GM23338 (cell line): ENCODE results near the gene MYO6. TPM values are rescaled to one million over a fixed set of nuclear protein-coding genes. Genes with fewer than 3 reads are reported as not detected.

ENCODE experiments used
- ATAC-seq: fragments of 200-7000 bp; cut with Tn5 transposase; 3 replicates; pipeline ENCODE4 v1.9.1; 2020
- DNase-seq: peaks from one replicate; pipeline ENCODE4 v3.0.0-alpha.2; 2015; ENCODE audit warnings: low spot score
- H2AFZ ChIP-seq: fragments of 200-600 bp; sonication (generic); 2 replicates; pipeline ENCODE4 v1.8.0; 2016; ENCODE audit warnings: antibody characterized with exemption, mild to moderate bottlenecking, moderate library complexity
- H3F3A ChIP-seq: fragments of 200-600 bp; sonication (generic); replicated peaks from 2 replicates; pipeline ENCODE4 v1.8.0; 2017; ENCODE audit warnings: antibody characterized with exemption, mixed run types, low read depth
- H3K27ac ChIP-seq: fragments of 200-600 bp; sonication (generic); 2 replicates; pipeline ENCODE4 v1.6.1; 2016; ENCODE audit warnings: low read depth
- H3K27me3 ChIP-seq: fragments of 200-600 bp; sonication (generic); 2 replicates; pipeline ENCODE4 v1.8.0; 2016; ENCODE audit warnings: mild to moderate bottlenecking, mixed run types, moderate library complexity; ENCODE audit not compliant: insufficient read depth
- H3K36me3 ChIP-seq: fragments of 200-600 bp; sonication (generic); 2 replicates; pipeline ENCODE4 v1.8.0; 2016; ENCODE audit warnings: mild to moderate bottlenecking; ENCODE audit not compliant: insufficient read depth
- H3K4me1 ChIP-seq: fragments of 200-600 bp; sonication (generic); 2 replicates; pipeline ENCODE4 v1.8.0; 2016; ENCODE audit warnings: mild to moderate bottlenecking, moderate library complexity; ENCODE audit not compliant: insufficient read depth
- H3K4me2 ChIP-seq: fragments of 200-600 bp; sonication (generic); 2 replicates; pipeline ENCODE4 v1.7.1; 2017; ENCODE audit warnings: mixed run types
- H3K4me3 ChIP-seq: fragments of 200-600 bp; sonication (generic); 2 replicates; pipeline ENCODE4 v1.6.1; 2016; ENCODE audit warnings: mixed run types
- H3K79me2 ChIP-seq: fragments of 200-600 bp; sonication (generic); replicated peaks from 2 replicates; pipeline ENCODE4 v1.8.0; 2017; ENCODE audit warnings: mild to moderate bottlenecking; ENCODE audit not compliant: insufficient read depth
- H3K9me2 ChIP-seq: fragments of 200-600 bp; sonication (generic); 2 replicates; pipeline ENCODE4 v1.8.0; 2017; ENCODE audit not compliant: insufficient read depth
- H4K20me1 ChIP-seq: fragments of 200-600 bp; sonication (generic); replicated peaks from 2 replicates; pipeline ENCODE4 v1.8.0; 2017; ENCODE audit warnings: mild to moderate bottlenecking; ENCODE audit not compliant: insufficient read depth
- H3K27ac Mint-ChIP-seq: 2 replicates; pipeline ENCODE4 v1.8.0; 2020; ENCODE audit warnings: inconsistent platforms, mild to moderate bottlenecking, moderate library complexity, mixed read lengths
- H3K27me3 Mint-ChIP-seq: 3 replicates; pipeline ENCODE4 v1.8.0; 2022; ENCODE audit warnings: low read depth, mild to moderate bottlenecking, moderate library complexity, mixed read lengths, inconsistent platforms; ENCODE audit not compliant: insufficient read depth, poor library complexity
- H3K36me3 Mint-ChIP-seq: 3 replicates; pipeline ENCODE4 v1.8.0; 2021; ENCODE audit warnings: low read depth, mild to moderate bottlenecking, inconsistent platforms, moderate library complexity, mixed read lengths
- H3K4me1 Mint-ChIP-seq: 3 replicates; pipeline ENCODE4 v1.8.0; 2020; ENCODE audit warnings: mild to moderate bottlenecking, inconsistent platforms, mixed read lengths
- H3K4me3 Mint-ChIP-seq: 3 replicates; pipeline ENCODE4 v1.8.0; 2021; ENCODE audit warnings: moderate library complexity, mild to moderate bottlenecking, inconsistent platforms, mixed read lengths
- H3K9me3 Mint-ChIP-seq: 3 replicates; pipeline ENCODE4 v1.8.0; 2020; ENCODE audit warnings: moderate library complexity, mild to moderate bottlenecking, inconsistent platforms, mixed read lengths
- EZH2phosphoT487 ChIP-seq: fragments of 200-600 bp; sonication (generic); IDR thresholded peaks from one replicate; pipeline ENCODE4 v1.8.1; 2018; ENCODE audit warnings: antibody characterized with exemption; ENCODE audit not compliant: unreplicated experiment
- JUNB ChIP-seq: IDR thresholded peaks from one replicate; pipeline ENCODE4 v1.6.1; 2016; ENCODE audit warnings: antibody characterized with exemption; ENCODE audit not compliant: unreplicated experiment
- ZNF462 ChIP-seq: fragments of 250-450 bp; sonication (Bioruptor Pico); IDR thresholded peaks from 2 replicates; pipeline ENCODE4 v1.5.0; 2020; ENCODE audit warnings: mild to moderate bottlenecking, moderate library complexity
- polyA plus RNA-seq: library from polyadenylated mRNA; unstranded; fragments of >200 nt; fragmentation: Nextera tagmentation; extraction: Ambion mirVana; gene quantifications from 2 replicates; pipeline ENCODE4 v1.2.1, GENCODE V29; 2016
- total RNA-seq: library from RNA; depleted of rRNA; stranded (reverse); fragments of >200 nt; shearing (Covaris generic); gene quantifications from 2 replicates; pipeline ENCODE4 v1.2.3, GENCODE V29; 2014
- TF ChIP-seq, protein P1 (sequence below), 2 experiments: fragments of 200-600 bp in 1 of 2; sonication (generic) in 1 of 2; conservative IDR thresholded peaks; 2 replicates each; pipeline versions ENCODE4 v1.5.1 to v1.6.1; 2016 to 2017; ENCODE audit warnings: antibody characterized with exemption in 2 of 2, low read depth in 2 of 2, mild to moderate bottlenecking in 2 of 2, moderate library complexity in 1 of 2

The MYO6 gene
- total and polyA plus RNA-seq, 2 experiments from 2014 or later: 21.8 to 33.0 TPM

DNA sequence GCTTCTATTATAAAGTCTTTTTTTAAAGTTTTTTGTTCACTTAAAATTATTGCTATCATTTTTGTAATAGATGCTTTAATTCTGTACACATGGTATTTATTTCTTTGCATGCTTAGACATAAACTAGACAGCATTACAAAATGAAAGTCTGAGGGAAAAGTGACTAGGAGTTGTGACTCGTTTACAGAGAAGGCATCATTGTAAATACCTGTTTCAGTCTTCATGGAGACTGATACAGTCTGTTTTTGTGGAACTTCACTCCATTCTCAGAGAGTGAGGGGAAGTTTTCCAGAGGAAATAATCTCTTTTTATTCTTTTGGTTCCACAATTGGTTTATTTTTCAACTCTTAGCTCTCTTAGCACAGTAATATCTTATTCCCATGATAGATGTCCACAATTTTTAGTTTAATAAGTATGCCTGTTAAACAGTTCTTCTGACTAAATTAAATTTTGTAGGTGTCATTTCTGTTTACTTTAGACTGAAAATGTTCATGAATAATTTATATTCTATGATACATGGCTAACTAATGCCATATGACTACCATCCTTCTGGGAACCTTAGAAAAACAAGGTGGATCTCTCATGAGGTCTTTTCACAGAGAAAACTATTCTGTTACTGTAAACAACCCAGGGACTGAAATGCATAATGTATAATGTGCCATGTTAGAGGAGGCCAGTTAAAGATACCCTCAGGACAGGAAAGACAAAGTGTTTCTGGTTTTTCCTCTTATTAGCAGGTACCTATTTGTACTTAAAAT, 69.2 kb downstream of the MYO6 start:
- no peaks in the 10 kb centered on the region; the same call in 2 of the 3 replicates for H3K4me1 Mint-ChIP-seq
- no peaks in the 10 kb centered on the region for H3K27me3 ChIP-seq
- H3F3A ChIP-seq: no peaks in the 10 kb centered on the region
- TF ChIP-seq, protein P1, sequence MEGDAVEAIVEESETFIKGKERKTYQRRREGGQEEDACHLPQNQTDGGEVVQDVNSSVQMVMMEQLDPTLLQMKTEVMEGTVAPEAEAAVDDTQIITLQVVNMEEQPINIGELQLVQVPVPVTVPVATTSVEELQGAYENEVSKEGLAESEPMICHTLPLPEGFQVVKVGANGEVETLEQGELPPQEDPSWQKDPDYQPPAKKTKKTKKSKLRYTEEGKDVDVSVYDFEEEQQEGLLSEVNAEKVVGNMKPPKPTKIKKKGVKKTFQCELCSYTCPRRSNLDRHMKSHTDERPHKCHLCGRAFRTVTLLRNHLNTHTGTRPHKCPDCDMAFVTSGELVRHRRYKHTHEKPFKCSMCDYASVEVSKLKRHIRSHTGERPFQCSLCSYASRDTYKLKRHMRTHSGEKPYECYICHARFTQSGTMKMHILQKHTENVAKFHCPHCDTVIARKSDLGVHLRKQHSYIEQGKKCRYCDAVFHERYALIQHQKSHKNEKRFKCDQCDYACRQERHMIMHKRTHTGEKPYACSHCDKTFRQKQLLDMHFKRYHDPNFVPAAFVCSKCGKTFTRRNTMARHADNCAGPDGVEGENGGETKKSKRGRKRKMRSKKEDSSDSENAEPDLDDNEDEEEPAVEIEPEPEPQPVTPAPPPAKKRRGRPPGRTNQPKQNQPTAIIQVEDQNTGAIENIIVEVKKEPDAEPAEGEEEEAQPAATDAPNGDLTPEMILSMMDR (conservative IDR thresholded peaks at IDR 0.05; ENCODE audit: low read depth in 2 of 2): no peak
- no peak for TF ChIP-seq JUNB
- TF ChIP-seq ZNF462: no peak
- no peak for TF ChIP-seq EZH2phosphoT487
- DNase-seq (no peak), ATAC-seq (no peak)
- H3K4me3 ChIP-seq: no peak overlapping the region
- H3K9me2 ChIP-seq: no peaks in the 10 kb centered on the region
- no peak overlapping the region for H3K4me2 ChIP-seq
- no peak overlapping the region for H3K4me3 Mint-ChIP-seq
- no peak overlapping the region for H3K27ac ChIP-seq
- no peaks in the 10 kb centered on the region for H4K20me1 ChIP-seq
- no peaks in the 10 kb centered on the region for H3K36me3 Mint-ChIP-seq
- H3K27ac Mint-ChIP-seq: no peak overlapping the region
- H3K27me3 Mint-ChIP-seq: peaks cover 2% of the 10 kb centered on the region
- H3K4me1 ChIP-seq: no peaks in the 10 kb centered on the region
- no peaks in the 10 kb centered on the region for H3K79me2 ChIP-seq
- H3K9me3 Mint-ChIP-seq: no peaks in the 10 kb centered on the region
- no peaks in the 10 kb centered on the region for H3K36me3 ChIP-seq
- no peak overlapping the region for H2AFZ ChIP-seq
